ENCODE data around the gene GNA12. TPM values are rescaled to one million over a fixed set of nuclear protein-coding genes. Genes with fewer than 3 reads are reported as not detected.
"Not testable (repeated sequence)": the region's sequence is repeated elsewhere in the genome, so short reads cannot be mapped to it uniquely, and the experiment has no call there.

Gene GNA12
- total RNA-seq, 1 experiment from 2014 or later, result 25.7 TPM

DNA sequence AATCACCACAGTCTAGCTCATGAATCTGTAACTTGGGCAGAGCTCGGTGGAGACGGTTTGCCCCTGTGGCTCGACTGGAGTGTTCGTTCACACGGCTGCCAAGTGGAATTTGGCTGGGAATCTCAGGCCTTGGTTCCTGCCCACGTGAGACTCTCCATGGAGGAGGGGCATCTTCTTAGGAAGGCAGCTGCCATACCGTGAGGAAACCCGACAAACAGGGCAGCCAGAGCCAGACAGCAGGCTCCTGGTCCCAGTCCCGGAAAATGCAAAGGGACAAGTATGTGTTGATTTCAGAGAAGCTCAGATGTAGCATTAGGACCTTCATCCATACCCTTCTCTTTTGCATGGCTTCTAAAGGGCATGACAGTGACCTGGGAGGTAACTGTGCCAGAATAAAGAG is 129.5 kb downstream of the GNA12 start:
- no peak for DNase-seq (ENCODE audit: low read depth)

GRCh38 chr7:2713978-2714377 is 130.1 kb downstream of the GNA12 start:
- DNase-seq (ENCODE audit: low read depth), result no peak

- DNase-seq (ENCODE audit: low read depth), result no peak
Observed at GRCh38 chr7:2713370-2713769, 130.7 kb downstream of the GNA12 start.

- DNase-seq (ENCODE audit: low read depth), result no peak
Observed at GRCh38 chr7:2711895-2712675, 132.0 kb downstream of the GNA12 start.

DNA sequence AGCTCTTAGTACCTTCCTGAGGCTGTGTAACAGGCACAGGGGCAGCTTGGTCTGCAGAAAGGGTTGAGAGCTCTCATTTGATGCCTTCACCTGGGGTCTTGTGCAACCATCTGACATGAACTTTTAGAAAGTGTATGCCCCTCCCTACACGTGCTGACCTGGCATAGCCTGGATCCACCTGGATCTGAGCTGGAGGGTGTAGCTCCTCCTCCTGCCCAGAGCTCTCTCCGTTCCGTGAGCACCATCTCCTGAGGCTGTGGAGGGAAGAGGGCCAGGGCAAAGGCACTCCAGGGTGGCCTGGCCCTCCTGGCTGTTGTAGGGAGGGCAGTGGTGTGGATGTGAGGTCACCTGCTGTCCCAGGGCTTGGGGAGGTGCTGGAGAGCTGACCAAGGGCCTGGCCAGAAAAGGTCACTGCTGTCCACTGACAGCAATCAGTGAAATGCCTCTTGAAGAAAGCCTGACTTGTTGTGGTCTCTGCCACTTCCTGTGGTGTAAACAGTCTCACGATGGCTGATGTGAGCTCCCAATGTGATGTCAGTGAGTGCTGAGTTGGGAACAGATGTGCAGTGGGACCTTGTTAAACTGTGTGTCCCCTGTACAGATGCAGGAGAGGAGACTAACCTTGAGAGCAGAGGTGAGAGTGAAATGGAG is 133.1 kb downstream of the GNA12 start:
- peak; percentile 43 for DNase-seq (ENCODE audit: low read depth)

DNA sequence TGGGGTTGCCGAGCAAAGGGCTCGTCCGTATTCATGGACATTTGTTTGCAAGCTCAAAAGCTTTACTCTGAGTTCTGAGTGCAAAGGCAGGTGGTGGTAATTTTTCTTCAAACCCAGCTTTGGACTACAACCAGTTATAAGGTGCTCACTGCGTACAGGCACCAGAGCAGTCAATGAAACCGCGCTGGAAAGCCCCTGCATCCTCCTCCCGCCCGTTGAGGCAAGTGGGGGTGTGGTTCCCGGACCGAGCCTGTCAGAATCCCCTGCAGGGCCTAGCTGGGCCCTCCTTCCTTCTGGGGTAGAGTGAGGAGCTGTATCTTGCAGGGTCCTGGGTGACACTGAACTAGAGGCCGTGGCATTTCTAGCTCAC is 133.8 kb downstream of the GNA12 start:
- no peak for DNase-seq (ENCODE audit: low read depth)

DNA sequence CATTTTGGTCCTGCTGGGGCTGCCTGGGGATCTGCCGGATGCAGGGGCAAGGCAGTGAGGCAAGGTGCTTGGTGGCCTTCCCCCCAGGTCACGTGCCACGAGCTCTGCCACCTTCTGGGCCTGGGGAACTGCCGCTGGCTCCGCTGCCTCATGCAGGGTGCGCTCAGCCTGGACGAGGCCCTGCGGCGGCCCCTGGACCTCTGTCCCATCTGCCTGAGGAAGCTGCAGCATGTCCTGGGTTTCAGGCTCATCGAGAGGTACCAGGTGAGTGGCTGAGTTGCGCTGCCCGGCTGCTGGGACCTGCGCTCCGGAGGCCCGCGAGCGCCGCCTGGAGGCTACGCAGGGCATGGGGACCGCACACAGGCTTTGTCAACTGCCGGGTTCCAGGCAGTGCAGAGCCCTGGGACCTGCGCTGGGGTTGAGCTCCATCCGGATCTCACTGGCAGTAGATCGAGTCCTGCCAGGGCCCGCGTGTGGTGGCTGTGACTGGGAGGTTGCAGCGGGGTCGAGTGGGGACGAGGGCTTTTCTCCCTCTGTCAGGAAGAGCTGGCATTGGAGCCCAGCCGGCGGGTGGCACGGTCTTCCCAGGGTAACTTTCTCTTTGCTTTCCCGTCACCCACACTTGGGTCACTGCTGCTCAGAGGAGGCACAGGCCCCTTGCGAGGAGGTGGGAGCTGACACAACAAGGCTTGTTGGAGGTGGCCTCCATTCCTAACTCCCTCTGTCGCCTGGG is 134.4 kb downstream of the GNA12 start:
- DNase-seq (ENCODE audit: low read depth), result peak; percentile 27

DNA sequence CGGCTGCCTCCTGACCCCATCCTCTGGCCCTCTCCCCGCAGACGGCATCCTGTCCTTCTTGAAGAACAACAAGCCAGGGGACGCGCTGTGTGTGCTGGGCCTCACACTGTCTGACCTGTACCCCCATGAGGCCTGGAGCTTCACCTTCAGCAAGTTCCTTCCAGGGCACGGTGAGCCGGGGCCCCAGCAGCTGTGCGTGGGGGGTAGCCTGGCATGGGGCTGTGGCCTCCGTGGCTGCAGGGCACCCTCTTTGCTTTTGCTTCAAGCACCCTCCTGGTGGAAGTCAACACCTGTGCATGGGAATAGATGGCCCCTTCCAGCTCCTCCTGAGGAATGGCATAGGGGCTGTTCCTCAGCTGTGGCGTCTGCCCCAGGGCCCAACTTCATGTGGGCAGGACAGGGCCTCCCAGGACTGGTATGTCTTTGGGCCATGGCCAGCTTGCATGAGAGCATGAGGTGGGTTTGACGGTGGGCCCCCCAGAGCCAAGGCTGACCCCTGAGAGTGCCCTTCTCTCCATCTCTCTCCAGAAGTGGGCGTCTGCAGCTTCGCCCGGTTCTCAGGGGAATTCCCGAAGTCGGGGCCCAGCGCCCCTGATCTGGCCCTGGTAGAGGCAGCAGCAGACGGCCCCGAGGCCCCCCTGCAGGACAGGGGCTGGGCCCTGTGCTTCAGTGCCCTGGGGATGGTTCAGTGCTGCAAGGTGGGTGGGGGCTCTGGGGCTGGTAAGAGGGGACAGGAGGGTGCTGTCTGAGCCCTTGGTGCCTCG is 135.4 kb downstream of the GNA12 start:
- no peak for DNase-seq (ENCODE audit: low read depth)

DNA sequence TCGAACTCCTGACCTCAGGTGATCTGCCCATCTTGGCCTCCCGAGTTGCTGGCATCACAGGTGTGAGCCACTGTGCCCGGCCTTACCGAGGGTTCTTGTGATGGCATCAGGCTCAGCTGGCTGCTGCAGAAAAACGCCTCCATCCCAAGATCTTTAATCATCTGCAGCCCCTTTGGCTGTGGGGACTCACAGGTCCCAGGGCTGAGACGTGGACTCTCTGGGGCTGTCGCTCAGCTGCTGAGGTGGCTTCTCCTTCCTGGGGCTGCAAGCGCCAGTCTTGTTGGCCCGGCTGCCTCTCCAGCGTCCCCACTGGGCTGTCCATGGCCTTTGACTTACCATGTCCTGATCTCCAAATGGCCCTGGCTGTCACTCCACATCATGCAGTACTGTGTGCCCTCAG is 136.1 kb downstream of the GNA12 start:
- no peak for DNase-seq (ENCODE audit: low read depth)

DNA sequence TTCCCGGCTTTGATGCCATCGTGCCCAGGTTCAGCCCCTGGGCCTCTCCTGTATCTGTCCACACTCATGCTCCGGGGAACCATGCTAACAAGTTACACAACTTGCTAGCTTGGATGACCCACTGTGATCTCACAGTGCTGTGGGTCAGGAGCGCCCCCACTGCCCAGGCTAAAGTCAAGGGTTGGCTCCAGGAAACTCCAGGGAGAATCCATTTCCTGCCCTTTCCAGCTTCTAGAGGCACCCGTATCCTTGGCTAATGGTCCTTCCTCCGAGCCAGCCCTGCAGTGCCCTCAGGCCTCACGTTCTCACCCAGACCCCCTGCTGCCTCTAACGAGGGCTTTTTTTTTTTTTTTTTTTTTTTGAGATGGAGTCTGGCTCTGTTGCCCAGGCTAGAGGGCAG is 136.6 kb downstream of the GNA12 start:
- no peak for DNase-seq (ENCODE audit: low read depth)

DNA sequence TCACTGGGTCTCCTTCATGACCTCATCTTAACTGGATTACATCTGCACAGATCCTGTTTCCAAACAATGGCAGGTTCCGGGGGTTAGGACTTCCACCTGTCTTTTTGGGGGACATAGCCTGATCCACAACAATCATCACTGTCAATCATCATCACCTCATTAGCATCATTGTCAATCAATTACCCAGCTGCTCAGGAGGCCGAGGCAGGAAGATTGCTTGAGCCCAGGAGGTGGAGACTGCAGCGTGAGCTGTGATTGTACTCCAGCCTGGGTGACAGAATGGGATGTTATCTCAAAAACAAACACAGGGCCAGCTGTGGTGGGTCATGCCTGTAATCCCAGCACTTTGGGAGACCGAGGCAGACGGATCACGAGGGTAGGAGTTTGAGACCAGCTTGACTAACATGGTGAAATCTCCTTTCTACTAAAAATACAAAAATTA is 137.4 kb downstream of the GNA12 start:
- DNase-seq (ENCODE audit: low read depth), result no peak

- DNase-seq (ENCODE audit: low read depth), result no peak
Observed at GRCh38 chr7:2705371-2706096, 138.6 kb downstream of the GNA12 start.

DNA sequence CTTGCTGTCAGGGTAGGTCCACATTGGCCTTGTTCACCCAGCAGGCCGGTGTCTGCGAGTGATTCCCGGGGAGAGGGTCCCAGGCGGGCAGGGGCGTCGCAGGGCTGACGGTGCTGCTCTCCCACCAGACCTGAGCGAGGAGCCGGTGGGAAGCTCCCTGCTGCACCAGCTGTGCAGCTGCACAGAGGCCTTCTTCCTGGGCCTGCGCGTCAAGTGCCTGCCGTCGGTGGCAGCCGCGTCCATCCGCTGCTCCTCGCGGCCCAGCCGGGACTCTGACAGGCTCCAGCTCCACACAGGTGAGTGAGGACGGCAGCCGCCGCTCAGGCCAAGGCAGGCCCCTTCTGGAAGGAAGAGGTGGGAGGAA is 141.5 kb downstream of the GNA12 start:
- no peak for DNase-seq (ENCODE audit: low read depth)

DNA sequence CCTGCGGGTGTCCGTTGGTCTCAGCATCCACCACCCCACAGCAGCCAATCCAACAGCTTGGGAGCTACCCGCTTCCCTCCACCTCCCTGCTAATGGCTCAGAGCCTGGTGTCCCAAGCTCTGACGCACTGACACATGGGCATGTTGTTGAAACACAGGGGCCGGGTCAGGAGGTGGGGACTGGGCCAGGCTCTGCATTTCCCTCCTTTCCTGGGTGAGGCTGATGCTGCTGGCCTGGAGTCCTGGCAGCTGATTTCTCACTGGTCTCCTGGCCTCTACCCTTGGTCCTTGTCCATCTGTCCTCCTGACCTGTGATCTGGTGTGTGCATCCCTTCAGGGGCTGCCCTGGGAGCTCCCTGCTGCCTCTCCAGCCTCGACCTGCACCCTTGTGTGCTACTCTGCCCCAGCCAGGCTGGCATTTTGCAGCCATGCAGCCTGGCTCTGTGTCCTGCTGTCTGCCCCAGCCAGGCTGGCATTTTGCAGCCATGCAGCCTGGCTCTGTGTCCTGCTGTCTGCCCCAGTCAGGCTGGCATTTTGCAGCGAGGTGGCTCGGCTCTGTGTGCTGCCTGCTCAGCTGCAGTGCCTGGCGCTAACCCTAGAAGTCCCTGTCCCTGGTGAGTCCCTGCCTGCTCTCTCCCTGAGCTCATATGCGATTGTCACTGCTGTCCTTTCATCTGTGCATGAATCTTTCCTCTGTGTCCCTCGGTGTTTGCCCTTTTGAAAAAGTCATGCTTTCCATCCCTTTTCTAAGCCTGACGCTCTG is 142.1 kb downstream of the GNA12 start:
- peak; percentile 28 for DNase-seq (ENCODE audit: low read depth)

DNA sequence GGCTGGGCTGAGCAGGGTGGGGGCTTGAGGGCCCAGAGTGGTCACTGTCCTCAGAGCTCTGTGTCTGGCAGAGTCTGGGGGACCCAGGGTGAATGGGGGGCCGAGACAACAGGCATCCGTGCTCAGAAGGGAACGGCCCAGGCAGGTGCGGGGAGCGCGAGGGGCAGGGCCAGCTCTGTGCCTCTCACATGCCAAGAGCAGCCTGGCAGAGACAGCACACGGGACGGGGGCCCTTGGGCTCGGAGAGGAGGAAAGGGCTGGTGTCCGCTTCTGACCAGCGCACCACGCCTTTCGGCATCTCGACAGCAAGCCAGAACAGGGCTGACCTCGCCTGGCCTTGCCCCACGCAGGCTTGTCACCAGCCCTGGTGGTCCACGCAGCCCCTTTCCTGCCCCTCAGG is 142.7 kb downstream of the GNA12 start:
- no peak for DNase-seq (ENCODE audit: low read depth)

DNA sequence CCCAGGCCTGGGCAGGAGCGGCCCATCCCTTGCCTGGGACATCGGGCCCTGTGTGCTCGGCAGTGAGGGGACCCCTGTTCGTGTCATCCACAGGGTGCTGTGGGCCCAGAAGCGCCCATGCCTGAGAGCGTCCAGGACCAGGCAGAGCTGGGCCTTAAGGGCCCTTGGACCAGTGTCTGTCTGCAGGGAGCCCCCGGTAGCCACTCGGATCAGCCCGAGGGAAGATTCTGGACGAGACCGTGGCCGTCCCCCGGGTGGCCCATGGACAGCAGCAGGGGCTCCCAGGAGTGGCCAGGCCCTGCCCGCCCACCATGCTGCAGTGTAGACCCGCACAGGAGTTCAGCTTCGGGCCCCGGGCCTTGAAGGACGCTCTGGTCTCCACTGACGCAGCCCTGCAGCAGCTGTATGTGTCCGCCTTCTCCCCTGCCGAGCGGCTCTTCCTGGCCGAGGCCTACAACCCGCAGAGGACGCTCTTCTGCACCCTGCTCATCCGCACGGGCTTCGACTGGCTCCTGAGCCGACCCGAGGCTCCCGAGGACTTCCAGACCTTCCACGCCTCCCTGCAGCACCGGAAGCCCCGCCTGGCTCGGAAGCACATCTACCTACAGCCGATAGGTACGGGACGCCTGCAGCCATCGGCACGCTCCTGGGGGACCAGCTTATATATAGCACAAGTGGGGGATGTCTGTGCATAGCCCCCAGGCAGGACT is 143.8 kb downstream of the GNA12 start:
- no peak for DNase-seq (ENCODE audit: low read depth)

- DNase-seq (ENCODE audit: low read depth), result no peak
Observed at GRCh38 chr7:2699289-2699620, 144.9 kb downstream of the GNA12 start.

- DNase-seq (ENCODE audit: low read depth), result no peak
Observed at GRCh38 chr7:2698581-2699288, 145.4 kb downstream of the GNA12 start.

- DNase-seq (ENCODE audit: low read depth), result not testable (repeated sequence)
Observed at GRCh38 chr7:2694122-2694436, 150.0 kb downstream of the GNA12 start.
